T47D (cell line): ENCODE measurements around the gene TNK2.
"Not testable (repeated sequence)": the region's sequence is repeated elsewhere in the genome, so short reads cannot be mapped to it uniquely, and the experiment has no call there.

Experiments
- DNase-seq, 2 experiments: peaks; one replicate each; pipeline versions ENCODE4 v3.0.0 to v3.0.0-alpha.2; 2011 to 2012; ENCODE audit warnings: low read depth in 1 of 2, low spot score in 1 of 2
- JUND ChIP-seq: IDR thresholded peaks from 2 replicates; pipeline ENCODE4 v1.6.1; 2012; ENCODE audit warnings: low read depth
- in situ Hi-C: cut with HindIII; loops from 2 replicates; pipeline ENCODE4 v1.10.0; 2016; ENCODE audit warnings: low sequenced_read_pairs, low pct_unique_long_range_greater_than_20kb

The TNK2 gene

DNA sequence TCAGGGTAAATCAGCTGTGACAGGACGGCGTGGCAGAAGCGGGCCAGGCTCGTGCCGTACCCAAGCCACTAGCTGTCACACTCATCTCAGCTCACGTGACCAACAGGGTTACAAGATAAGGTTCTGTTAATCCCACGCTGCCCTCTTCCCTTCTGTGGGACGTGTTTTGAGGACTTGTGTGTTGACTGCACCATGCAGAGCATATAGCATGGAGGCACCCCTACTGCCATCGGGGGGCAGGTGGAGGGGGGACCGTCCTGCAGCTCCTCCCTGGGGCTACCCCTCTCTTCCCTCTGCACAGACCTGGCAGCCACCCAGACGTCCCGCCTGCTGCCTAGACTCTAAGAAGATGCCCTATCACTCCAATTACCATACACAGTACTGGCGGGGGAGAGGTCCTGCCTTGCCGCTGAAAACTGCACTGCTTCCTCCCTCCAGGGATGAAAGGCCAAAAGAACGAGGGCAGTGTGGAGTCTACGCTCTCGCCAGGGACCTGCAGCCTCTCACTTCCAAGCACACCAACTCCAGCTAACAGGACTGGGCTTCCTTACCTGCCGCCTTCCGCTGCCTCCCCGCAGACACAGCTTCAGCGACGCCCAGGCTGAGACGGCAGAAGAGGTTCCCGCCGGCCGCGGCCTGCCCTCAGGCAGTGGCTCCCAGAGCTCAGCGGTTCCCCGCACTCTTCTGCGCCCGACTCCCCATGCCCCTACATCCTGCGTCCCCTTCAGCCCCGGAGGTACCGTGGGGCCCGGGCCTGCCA, at the start of gene TNK2:
TSS of gene TNK2 (minus strand) at position 618 of the 760 bp plus-strand sequence. CDS start 19,963 bp downstream, outside the sequence.
- in situ Hi-C loops = no loop called here
- peak; percentile 66 to 75 for DNase-seq
- TF ChIP-seq JUND = no peak

- DNase-seq = no peak
- in situ Hi-C loops = no loop called here
- no peak for TF ChIP-seq JUND
Measured at GRCh38 chr3:195956577-195956976, 48.2 kb upstream of the TNK2 start.

DNA sequence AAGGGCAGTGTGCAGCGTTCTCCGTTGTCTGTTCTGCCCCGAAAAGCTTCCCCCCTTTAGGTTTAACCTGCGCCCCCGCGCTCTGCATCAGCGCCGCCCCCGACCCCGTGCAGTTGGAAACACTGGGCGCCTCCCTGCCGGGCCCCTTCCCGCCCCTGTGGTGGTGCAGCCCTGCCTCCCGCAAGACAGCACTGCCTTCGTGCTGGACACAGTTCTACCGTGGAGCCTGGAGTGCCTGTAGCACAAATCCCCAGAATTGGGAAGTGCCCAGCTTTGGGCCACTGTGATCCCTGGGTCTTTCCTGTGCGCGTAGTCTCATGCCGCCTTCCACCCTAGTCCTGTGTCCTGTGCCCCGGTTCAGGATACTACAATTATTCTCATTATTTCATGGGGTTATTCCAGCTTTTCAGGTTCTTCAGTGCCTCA, 47.1 kb upstream of the TNK2 start:
- DNase-seq, in situ Hi-C loops: not testable (repeated sequence)

- in situ Hi-C loops = not testable (repeated sequence)
Measured at GRCh38 chr3:195954752-195955119, 46.4 kb upstream of the TNK2 start.

DNA sequence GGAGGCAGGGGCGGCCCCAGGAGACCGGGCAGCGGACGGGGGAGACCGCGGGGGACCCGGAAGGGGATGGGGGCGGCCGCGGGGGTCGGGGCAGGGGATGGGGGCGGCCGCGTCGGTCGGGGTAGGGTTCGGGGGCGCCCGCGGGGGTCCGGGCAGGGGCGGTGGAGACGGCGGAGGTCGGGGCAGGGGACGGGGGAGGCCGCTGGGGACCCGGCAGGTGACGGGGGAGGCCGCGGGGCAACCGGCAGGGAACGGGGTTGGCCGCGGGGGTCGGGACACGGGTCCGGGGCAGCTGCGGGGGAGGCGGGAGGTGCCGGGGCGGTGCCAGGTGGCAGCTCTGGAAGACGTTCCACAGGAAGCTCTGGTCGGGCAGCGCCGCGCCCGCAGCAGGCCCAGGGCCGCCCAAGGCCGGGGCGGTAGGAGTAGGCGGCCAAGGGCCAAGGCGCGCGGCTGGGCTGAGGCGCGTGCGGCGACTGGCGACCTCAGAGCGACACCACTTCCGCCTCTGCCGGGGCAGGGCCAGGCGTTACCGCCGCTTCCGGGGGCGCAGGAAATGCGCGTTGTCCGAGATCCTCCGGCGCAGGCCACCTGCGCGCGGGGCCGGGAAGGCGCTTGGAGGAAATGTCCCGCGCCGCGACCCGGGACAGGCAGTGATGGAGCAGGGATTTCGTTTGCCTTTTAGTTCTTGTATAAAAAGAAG, 45.9 kb upstream of the TNK2 start:
- peak; percentile 78 to 89 for DNase-seq
- in situ Hi-C loops = not testable (repeated sequence)

More at GRCh38 chr3:195954752-195955119, 46.4 kb upstream of the TNK2 start:
- not testable (repeated sequence) for DNase-seq

DNA sequence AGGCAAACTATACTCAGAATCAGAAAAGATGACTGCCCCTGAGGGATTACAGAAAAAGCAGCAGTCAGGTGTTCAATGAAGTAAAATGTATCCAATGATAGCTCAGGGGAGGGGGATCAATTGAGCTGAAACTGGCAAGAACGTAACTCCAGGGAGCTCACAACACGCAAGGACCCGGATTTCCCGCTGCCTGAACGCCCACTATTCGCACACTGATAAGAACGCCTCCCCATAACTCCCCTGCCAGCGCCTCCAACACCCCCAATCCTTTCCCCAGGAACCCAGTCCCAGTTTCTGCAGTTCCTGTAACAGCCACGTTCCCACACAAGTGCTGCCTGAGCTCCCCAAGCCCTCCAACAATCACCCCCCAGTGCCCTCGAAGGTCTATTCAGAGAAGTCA, 44.2 kb upstream of the TNK2 start:
- in situ Hi-C loops, DNase-seq: not testable (repeated sequence)

GRCh38 chr3:195951443-195952177, 43.3 kb upstream of the TNK2 start:
- DNase-seq, in situ Hi-C loops: not testable (repeated sequence)

GRCh38 chr3:195950731-195951130, 42.4 kb upstream of the TNK2 start:
- in situ Hi-C loops = not testable (repeated sequence)

GRCh38 chr3:195950164-195950563, 41.8 kb upstream of the TNK2 start:
- in situ Hi-C loops, DNase-seq: not testable (repeated sequence)

More at GRCh38 chr3:195950731-195951130, 42.4 kb upstream of the TNK2 start:
- DNase-seq = not testable (repeated sequence)

DNA sequence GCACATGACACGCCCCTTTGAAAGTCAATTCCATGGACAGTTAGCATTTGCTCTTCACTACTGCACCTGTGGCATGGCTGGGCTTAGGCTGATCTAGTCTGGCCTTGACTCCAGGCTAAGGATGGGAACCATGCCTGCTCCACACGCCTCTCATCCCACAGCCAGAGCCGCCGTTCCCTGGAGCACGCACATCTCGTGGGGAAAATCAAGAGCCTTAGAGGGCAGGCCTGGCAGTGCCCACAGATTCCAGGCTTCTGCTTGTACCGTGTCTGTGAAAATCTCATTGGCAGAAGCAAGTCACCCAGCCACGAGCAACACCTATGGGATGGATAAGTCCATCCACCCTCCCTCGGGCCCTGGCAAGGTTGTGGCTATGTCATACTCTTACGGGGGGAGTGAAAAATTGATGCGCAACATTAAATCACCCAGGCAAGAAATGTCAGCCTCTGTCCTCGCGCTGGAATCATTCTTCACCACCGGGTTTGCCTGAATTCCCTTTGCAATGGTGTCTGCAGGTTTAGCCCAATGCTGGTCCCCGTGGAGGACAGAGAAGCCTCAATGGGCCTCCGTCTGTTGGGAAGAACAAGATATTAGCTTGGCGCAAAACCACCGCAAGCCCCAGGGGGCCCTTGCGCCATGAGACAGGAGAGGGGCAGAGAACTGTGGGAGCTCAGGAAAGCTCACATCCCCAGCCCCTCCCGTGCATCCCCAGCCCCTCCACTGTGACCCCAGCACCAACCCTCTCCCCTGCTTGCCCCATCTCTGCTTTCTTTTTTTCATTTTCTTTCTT, 38.8 kb upstream of the TNK2 start:
- DNase-seq, in situ Hi-C loops: not testable (repeated sequence)

GRCh38 chr3:195941265-195941815, 33.0 kb upstream of the TNK2 start:
- DNase-seq, in situ Hi-C loops: not testable (repeated sequence)

DNA sequence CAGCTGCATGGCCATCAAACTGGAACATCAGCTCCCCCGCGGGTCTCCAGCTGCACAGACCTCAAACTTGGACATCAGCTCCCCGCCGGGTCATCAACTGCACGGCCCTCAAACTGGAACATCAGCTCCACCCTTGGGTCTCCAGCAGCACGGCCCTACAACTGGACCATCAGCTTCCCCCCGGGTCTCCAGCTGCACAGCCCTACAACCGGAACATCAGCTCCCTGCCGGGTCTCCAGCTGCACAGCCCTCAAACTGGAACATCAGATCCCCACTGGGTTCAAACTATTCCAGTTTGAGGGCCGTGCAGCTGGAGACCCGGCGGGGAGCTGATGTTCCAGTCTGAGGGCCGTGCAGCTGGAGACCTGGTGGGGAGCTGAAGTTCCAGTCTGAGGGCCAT, 32.5 kb upstream of the TNK2 start:
- in situ Hi-C loops = not testable (repeated sequence)

DNA sequence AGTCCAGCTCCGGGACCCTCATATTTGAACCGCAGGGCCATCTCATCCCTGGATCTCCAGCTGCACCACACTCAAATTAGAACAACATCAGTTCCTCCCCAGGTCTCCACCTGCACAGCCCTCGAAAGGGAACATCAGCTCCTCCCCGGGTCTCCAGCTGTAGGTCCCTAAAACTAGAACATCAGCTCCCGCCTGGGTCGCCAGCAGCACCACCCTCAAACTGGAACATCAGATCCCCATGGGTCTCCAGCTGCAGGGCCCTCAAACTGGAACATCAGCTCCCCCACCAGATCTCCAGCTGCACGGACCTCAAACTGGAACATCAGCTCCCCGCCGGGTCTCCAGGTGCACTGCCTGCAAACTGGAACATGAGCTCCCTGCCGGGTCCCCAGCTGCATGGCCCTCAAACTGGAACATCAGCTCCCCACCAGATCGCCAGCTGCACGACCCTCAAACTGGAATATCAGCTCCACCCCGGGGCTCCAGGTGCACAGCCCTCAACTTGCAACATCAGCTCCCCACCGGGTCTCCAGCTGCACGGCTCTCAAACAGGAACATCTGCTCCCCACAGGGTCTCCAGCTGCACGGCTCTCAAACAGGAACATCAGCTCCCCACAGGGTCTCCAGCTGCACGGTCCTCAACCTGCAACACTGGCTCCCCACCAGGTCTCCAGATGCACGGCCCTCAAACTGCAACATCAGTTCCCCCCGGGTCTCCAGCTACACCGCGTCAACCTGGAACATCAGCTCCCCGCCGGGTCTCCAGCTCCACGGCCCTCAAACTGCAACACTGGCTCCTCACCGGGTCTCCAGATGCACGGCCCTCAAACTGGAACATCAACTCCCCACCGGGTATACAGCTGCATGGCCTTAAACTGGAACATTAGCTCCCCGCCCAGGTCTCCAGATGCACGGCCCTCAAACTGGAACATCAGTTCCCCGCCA, 31.4 kb upstream of the TNK2 start:
- DNase-seq, in situ Hi-C loops: not testable (repeated sequence)

More for the DNA sequence above, 32.5 kb upstream of the TNK2 start:
- not testable (repeated sequence) for DNase-seq

DNA sequence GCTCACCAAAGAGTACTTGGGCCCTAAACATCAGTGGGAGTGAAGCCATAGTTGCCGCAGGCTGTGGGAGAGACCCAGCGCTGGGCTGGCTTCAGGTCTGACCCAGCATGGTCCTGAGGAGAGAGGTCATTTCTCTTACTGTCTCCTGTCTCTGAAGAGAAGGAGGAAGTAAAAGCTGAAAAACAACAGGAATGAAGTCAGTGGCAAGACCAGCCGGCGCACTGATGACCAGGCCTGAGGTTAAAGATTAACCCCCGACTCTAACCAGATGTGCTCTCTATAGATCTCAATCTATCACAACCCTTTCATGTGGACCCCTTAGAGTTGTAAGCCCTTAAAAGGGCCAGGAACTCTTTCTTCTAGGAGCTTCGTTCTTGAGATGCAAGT, 24.7 kb upstream of the TNK2 start:
- DNase-seq, in situ Hi-C loops: not testable (repeated sequence)
